Activated T-cell treated with anti-CD3 and anti-CD28 coated beads, Interleukin-2, amount 50 U/mL, for 72 hours (primary cell): ENCODE measurements around the gene SPINK8. TPM values are rescaled to one million over a fixed set of nuclear protein-coding genes. Genes with fewer than 3 reads are reported as not detected.
A peak's percentile ranks its signal among the peaks of the same experiment; 100 is the strongest.
"Not testable (repeated sequence)": the region's sequence is repeated elsewhere in the genome, so short reads cannot be mapped to it uniquely, and the experiment has no call there.

Experiments used
- ATAC-seq, 2 donors: fragments of 150-1000 bp; cut with Tn5 transposase; replicated peaks in 1 of 2; 2 replicates each; pipeline ENCODE4 v1.10.0; 2021; ENCODE audit warnings: moderate library complexity in 2 of 2, mild to moderate bottlenecking in 1 of 2
- DNase-seq, 2 donors: peaks; one replicate each; pipeline ENCODE4 v3.0.0; 2021 to 2022; ENCODE audit warnings: mixed read lengths in 1 of 2
- H3K27ac Mint-ChIP-seq: one replicate; pipeline ENCODE4 v1.8.0; 2022; ENCODE audit warnings: mild to moderate bottlenecking, moderate library complexity, mixed read lengths
- H3K27me3 Mint-ChIP-seq: one replicate; pipeline ENCODE4 v1.8.0; 2022; ENCODE audit warnings: low read depth, mixed read lengths
- H3K36me3 Mint-ChIP-seq, 2 donors: one replicate each; pipeline ENCODE4 v1.8.0; 2022; ENCODE audit warnings: mixed read lengths in 2 of 2, mild to moderate bottlenecking in 1 of 2; ENCODE audit not compliant: insufficient read depth in 2 of 2
- H3K4me1 Mint-ChIP-seq: one replicate; pipeline ENCODE4 v1.8.0; 2022; ENCODE audit warnings: low read depth, mixed read lengths
- H3K4me3 Mint-ChIP-seq, 2 donors: one replicate each; pipeline ENCODE4 v1.8.0; 2022; ENCODE audit warnings: mild to moderate bottlenecking in 2 of 2, mixed read lengths in 2 of 2, moderate library complexity in 2 of 2
- H3K9me3 Mint-ChIP-seq, 2 donors: one replicate each; pipeline ENCODE4 v1.8.0; 2022; ENCODE audit warnings: mixed read lengths in 2 of 2
- total RNA-seq, 2 donors: library from RNA; stranded (reverse); gene quantifications; one replicate each; pipeline ENCODE4 v1.2.3, GENCODE V29; 2022

SPINK8 gene
- total RNA-seq, 2 donors from 2014 or later: not detected

DNA sequence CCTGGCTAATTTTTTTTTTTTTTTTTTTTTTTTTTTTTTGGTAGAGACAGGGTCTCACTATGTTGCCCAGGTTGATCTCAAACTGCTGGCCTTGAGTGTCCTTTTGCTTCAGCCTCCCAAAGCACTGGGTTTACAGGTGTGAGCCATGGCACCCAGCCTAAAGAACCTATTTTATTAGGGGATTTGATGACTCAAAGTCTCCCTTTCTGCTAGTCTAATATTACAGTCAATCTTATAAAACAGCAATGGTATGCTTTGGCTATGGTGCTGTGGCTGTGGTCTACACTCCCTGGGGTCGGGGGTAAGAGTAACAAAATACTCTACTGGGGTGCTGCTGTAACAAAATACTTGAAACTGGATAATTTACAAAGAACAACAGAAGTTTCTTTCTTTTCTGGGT is 47.8 kb downstream of the SPINK8 start:
- Mint-ChIP-seq H3K4me1 (peaks cover 6% of the 10 kb centered on the region), H3K27me3 (no peaks in the 10 kb centered on the region), H3K27ac (no peak overlapping the region), H3K36me3 (peaks cover 6 to 9% of the 10 kb centered on the region in 2 donors), H3K4me3 (no peak overlapping the region), H3K9me3 (peaks cover 0 to 7% of the 10 kb centered on the region in 2 donors)
- DNase-seq: no peak
- no peak for ATAC-seq

DNA sequence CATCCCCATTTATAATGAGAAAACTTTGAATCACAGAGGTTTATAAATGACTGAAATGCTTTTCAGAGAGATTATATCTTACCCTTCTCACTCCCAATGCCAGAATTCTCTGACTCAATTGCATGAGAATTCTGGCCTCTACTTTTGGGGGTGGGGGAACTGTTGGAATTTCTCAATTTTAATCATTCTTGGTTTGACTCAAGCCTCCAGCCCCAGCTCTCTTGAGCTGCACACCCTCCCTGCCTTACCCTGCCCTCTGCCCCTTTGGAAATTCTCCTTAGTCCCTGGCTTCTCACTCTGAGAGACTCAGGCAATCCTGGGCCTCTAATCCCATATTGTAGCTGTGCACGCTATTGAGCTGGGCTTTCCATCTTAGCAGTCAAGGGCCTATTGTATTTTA is 48.3 kb downstream of the SPINK8 start:
- DNase-seq (no peak), ATAC-seq (no peak)
- no peak overlapping the region for H3K4me3 Mint-ChIP-seq
- H3K9me3 Mint-ChIP-seq: peaks cover 0 to 7% of the 10 kb centered on the region in 2 donors
- peaks cover 6% of the 10 kb centered on the region for H3K4me1 Mint-ChIP-seq
- H3K36me3 Mint-ChIP-seq: peaks cover 6 to 9% of the 10 kb centered on the region in 2 donors
- H3K27me3 Mint-ChIP-seq: no peaks in the 10 kb centered on the region
- H3K27ac Mint-ChIP-seq: no peak overlapping the region

DNA sequence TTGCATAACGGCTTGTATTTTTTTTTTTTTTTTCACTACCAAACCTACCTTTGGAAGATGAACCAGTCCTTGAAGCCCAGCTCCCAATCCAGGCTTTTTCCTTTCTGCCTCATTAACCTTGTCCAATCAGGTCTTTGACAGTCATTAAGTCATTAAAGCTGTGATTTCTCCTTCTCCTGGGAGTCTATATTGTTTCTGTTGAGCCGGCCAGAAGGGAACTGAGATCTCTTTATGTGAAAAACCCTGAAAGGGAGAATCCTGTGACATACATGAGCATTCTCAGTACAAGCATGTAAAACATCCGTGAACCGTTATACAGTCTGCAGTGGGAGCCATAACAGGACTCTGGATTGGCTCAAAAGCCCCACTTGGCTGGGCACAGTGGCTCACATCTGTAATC is 52.6 kb downstream of the SPINK8 start:
- H3K27ac Mint-ChIP-seq: no peak overlapping the region
- H3K27me3 Mint-ChIP-seq: no peaks in the 10 kb centered on the region
- peaks cover 0 to 1% of the 10 kb centered on the region in 2 donors for H3K36me3 Mint-ChIP-seq
- peaks cover 6% of the 10 kb centered on the region for H3K4me1 Mint-ChIP-seq
- no peak for ATAC-seq
- H3K9me3 Mint-ChIP-seq: peaks cover 0 to 4% of the 10 kb centered on the region in 2 donors
- H3K4me3 Mint-ChIP-seq: no peak overlapping the region
- no peak for DNase-seq

GRCh38 chr3:48278884-48279559 is 54.4 kb downstream of the SPINK8 start:
- ATAC-seq: peak; percentile 62 to 71
- Mint-ChIP-seq H3K27ac (no peak overlapping the region), H3K36me3 (peaks cover 0 to 1% of the 10 kb centered on the region in 2 donors)

DNA sequence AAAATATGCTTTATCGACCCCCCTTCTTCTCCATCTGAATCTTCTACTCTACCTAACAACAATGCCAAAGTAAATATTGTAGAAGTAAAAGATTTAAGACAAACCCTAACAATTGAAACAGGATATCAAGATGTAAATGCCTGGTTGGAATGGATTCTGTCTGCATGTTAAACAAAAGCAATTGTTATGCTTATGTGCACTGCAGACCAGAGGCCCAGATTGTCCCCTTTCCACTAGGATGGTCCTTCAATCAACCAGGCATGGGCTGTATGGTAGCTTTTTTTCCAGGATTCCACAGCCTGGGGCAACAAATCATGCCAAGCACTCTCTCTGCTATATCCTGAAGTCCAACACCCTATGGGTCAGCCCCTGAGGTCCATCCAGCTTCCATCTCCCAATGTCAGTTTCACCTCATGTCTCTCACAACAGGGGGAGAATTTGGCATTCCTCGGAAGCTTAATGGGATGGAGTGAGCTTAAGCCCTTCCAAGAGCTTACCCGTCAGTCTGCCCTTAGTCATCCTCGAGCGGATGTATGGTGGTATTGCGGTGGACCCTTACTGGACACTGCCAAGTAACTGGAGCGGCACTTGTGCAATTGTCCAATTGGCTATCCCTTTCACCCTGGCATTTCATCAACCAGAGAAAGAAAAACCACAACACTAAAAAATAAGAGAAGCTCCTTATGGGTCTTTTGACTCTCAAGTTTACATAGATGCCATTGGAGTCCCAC is 56.4 kb downstream of the SPINK8 start:
- H3K27ac Mint-ChIP-seq: no peak overlapping the region
- no peak for DNase-seq
- no peak for ATAC-seq
- H3K36me3 Mint-ChIP-seq: no peaks in the 10 kb centered on the region
- H3K9me3 Mint-ChIP-seq: no peaks in the 10 kb centered on the region
- H3K4me1 Mint-ChIP-seq: peaks cover 11% of the 10 kb centered on the region
- no peaks in the 10 kb centered on the region for H3K27me3 Mint-ChIP-seq
- H3K4me3 Mint-ChIP-seq: no peak overlapping the region

More at GRCh38 chr3:48278884-48279559, 54.4 kb downstream of the SPINK8 start:
- H3K27me3 Mint-ChIP-seq: no peaks in the 10 kb centered on the region
- H3K9me3 Mint-ChIP-seq: peaks cover 0 to 4% of the 10 kb centered on the region in 2 donors
- no peak overlapping the region for H3K4me3 Mint-ChIP-seq
- no peaks in the 10 kb centered on the region for H3K4me1 Mint-ChIP-seq
- no peak for DNase-seq

DNA sequence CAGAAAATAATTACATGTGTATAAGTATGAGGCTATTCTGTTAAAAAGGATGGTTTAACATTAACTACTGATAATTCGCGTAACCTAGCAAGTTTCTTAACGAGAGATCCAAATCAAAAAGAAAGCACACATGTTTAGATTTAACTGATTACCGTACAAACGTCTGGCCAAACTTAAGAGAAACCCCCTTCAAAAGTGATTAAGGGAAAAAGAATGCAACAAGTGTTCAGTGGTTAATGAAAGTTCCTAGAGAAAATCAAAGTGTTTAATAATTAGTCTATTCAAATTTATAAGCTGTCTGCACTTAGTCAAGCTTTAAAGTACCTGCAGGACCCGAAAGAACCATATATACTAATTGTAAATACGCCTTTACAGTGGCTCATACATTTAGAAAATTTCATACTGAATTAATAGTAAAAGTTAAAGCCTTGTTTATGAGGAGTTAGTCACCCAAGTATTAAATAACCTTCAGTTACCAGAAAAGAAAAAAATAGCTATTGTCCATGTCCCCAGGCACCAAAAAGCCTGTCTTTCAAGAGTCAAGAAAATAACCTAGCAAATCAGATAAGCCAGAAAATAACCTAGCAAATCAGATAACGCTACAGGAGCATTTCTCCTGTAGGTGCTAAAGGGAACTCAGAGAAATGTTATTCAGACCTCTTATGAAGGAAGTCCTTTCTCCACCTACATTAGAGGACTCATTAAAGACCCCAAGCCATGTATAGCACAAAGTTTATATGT is 58.0 kb downstream of the SPINK8 start:
- no peak for ATAC-seq
- DNase-seq: no peak
- Mint-ChIP-seq H3K9me3 (no peaks in the 10 kb centered on the region), H3K27me3 (no peaks in the 10 kb centered on the region), H3K4me3 (no peak overlapping the region), H3K27ac (no peak overlapping the region), H3K36me3 (peaks cover 0 to under 1% of the 10 kb centered on the region in 2 donors), H3K4me1 (peaks cover 11% of the 10 kb centered on the region)

- H3K4me3 Mint-ChIP-seq: no peak overlapping the region
- H3K4me1 Mint-ChIP-seq: peaks cover 21% of the 10 kb centered on the region
- H3K27me3 Mint-ChIP-seq: no peaks in the 10 kb centered on the region
- peaks cover under 1 to 3% of the 10 kb centered on the region in 2 donors for H3K36me3 Mint-ChIP-seq
- no peaks in the 10 kb centered on the region for H3K9me3 Mint-ChIP-seq
- no peak for DNase-seq
- H3K27ac Mint-ChIP-seq: no peak overlapping the region
- no peak for ATAC-seq
These were observed 59.0 kb downstream of the SPINK8 start for GRCh38 chr3:48274452-48274851.

GRCh38 chr3:48273594-48274211 is 59.8 kb downstream of the SPINK8 start:
- H3K27me3 Mint-ChIP-seq: no peaks in the 10 kb centered on the region
- H3K4me1 Mint-ChIP-seq: peaks cover 29% of the 10 kb centered on the region
- ATAC-seq: no peak
- H3K36me3 Mint-ChIP-seq: peaks cover 2 to 3% of the 10 kb centered on the region in 2 donors
- no peak overlapping the region for H3K4me3 Mint-ChIP-seq
- H3K27ac Mint-ChIP-seq: no peak overlapping the region
- DNase-seq: peak; percentile 57 to 63
- H3K9me3 Mint-ChIP-seq: no peaks in the 10 kb centered on the region

DNA sequence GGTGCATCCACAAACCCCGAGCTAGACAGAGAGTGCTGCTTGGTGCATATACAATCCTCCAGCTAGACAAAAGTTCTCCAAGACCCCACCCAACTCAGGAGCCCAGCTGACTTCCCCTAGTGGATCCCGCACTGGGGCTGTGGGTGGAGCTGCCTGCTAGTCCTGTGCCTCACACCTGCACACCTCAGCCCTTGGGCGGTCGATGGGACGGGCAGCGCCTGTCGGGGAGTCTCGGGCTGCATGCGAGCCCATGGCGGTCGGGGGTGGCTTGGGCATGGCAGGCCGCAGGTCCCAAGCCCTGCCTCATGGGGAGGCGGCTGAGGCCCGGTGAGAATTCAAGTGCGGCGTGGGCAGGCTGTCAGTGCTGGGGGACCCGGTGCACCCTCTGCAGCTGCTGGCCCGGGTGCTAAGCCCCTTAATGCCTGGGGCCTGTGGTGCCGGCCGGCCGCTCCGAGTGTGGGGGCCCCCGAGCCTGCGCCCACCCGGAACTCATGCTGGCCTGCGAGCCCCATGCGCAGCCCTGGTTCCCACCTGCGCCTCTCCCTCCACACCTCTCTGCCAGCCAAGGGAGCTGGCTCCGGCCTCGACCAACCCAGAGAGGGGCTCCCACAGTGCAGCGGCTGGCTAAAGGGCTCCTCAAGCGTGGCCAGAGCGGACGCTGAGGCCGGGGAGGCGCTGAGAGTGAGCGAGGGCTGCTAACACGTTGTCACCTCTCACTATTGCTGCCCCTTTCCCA is 61.5 kb downstream of the SPINK8 start:
- ATAC-seq: no peak
- DNase-seq: no peak
- Mint-ChIP-seq H3K27me3 (no peaks in the 10 kb centered on the region), H3K36me3 (peaks cover 2 to 5% of the 10 kb centered on the region in 2 donors), H3K9me3 (no peaks in the 10 kb centered on the region), H3K4me3 (no peak overlapping the region), H3K27ac (no peak overlapping the region), H3K4me1 (peaks cover 46% of the 10 kb centered on the region)

DNA sequence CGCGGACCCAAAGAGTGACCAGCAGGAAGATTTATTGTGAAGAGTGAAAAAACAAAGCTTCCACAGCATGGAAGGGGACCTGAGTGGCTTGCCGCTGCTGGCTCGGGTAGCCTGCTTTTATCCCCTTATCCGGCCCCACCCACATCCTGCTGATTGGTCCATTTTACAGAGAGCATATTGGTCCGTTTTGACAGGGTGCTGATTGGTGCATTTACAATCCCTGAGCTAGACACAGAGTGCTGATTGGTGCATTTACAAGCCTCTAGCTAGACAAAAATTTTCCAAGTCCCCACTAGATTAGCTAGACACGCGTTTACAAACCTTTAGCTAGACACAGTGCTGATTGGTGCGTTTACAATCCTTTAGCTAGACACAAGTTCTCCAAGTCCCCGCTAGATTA is 62.2 kb downstream of the SPINK8 start:
- H3K4me1 Mint-ChIP-seq: peaks cover 51% of the 10 kb centered on the region
- H3K27me3 Mint-ChIP-seq, H3K9me3 Mint-ChIP-seq, ATAC-seq, H3K27ac Mint-ChIP-seq, H3K36me3 Mint-ChIP-seq, H3K4me3 Mint-ChIP-seq, DNase-seq: not testable (repeated sequence)

DNA sequence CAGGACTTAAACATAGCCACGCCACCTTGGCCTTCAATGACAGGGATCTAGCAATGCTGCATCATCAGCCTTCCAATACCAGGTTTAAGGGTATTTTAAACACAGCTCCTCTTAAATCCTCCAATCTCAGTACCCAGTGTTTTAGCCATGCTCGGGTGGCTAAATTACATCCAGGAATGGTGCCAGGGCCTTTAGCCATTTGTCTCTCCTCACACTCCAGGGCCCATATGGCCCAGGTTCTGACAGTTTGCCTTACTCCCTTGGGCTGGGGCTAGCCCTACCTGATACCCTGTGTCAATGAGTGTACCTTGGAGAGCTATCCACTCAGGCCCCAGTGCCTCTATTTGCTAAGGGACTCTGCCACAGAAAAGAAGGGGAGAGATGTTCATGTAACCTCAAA is 63.2 kb downstream of the SPINK8 start:
- Mint-ChIP-seq H3K9me3 (no peaks in the 10 kb centered on the region), H3K27ac (peak overlapping the region; percentile 38), H3K4me3 (peak overlapping the region; percentile 15 to 29), H3K27me3 (no peaks in the 10 kb centered on the region), H3K4me1 (peaks cover 51% of the 10 kb centered on the region), H3K36me3 (peaks cover 2 to 9% of the 10 kb centered on the region in 2 donors)
- no peak for DNase-seq
- ATAC-seq: no peak

GRCh38 chr3:48269592-48269991 is 63.9 kb downstream of the SPINK8 start:
- DNase-seq: no peak
- no peaks in the 10 kb centered on the region for H3K9me3 Mint-ChIP-seq
- ATAC-seq: no peak
- H3K27me3 Mint-ChIP-seq: no peaks in the 10 kb centered on the region
- peak overlapping the region; percentile 15 for H3K27ac Mint-ChIP-seq
- H3K36me3 Mint-ChIP-seq: peaks cover 2 to 9% of the 10 kb centered on the region in 2 donors
- peaks cover 51% of the 10 kb centered on the region for H3K4me1 Mint-ChIP-seq
- H3K4me3 Mint-ChIP-seq: peak overlapping the region; percentile 73 to 78
